Measurements from ENCODE around the gene PLXNA4.

PLXNA4 gene

DNA sequence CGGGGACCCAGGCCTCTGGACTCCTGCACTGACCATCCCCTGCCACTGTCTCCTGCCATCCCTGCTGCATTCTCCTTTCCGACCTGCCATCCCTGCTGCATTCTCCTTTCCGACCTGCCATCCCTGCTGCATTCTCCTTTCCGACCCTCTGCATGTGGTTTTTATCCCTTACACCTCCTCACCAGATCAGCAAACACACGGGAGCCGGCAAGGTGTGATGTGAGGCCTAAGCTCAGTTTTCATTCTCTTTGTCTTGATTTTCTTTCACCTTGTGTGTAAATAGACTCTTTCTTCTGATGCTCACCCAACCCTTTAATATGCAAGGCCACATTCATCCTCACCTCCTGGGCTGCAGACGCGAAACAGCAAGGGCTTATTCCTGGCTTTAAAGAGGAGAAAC lies 11.4 kb downstream of the PLXNA4 start:
- DNase-seq (ENCODE audit: low read depth), result no peak

DNA sequence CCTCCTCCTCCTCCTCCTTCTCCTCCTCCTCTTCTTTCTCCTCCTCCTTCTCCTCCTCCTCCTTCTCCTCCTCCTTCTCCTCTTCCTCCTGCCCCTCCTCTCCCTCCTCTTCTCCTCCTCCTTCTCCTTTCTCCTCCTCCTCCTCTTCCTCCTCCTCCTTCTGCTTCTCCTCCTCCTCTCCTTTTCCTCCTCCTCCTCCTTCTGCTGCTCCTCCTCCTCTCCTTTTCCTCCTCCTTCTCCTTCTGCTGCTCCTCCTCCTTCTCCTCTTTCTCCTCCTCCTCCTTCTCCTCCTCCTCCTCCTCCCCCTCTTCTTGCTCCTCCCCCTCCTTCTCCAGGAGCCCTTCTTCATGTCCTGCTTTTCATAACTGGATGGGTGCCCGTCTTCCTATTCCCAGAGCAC lies 12.2 kb downstream of the PLXNA4 start:
- no peak for DNase-seq (ENCODE audit: low read depth)

DNA sequence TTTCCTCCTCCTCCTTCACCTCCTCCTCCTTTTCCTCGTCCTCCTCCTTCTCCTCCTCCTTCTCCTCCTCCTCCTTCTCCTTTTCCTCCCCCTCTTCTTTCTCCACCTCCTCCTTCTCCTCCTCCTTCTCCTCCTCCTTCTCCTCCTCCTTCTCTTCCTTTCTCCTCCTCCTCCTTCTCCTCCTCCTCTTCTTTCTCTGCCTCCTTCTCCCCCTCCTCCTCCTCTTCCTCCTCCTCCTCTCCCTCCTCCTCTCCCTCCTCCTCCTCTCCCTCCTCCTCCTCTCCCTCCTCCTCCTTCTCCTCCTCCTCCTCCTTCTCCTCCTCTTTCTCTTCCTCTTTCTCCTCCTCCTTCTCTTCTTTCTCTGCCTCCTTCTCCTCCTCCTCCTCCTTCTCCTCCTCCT lies 13.6 kb downstream of the PLXNA4 start:
- no peak for DNase-seq (ENCODE audit: low read depth)

DNA sequence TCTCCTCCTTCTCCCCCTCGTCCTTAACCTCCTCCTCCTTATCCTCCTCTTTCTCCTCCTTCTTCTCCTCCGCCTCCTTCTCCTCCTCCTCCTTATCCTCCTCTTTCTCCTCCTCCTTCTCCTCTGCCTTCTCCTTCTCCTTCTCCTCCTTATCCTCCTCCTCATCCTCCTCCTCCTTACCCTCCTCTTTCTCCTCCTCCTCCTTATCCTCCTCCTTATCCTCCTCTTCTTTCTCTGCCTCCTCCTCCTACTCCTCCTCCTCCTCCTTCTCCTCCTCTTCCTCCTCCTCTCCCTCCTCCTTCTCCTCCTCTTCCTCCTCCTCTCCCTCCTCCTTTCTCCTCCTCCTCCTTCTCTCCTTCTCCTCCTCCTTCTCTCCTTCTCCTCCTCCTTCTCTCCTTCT lies 14.5 kb downstream of the PLXNA4 start:
- no peak for DNase-seq (ENCODE audit: low read depth)

DNA sequence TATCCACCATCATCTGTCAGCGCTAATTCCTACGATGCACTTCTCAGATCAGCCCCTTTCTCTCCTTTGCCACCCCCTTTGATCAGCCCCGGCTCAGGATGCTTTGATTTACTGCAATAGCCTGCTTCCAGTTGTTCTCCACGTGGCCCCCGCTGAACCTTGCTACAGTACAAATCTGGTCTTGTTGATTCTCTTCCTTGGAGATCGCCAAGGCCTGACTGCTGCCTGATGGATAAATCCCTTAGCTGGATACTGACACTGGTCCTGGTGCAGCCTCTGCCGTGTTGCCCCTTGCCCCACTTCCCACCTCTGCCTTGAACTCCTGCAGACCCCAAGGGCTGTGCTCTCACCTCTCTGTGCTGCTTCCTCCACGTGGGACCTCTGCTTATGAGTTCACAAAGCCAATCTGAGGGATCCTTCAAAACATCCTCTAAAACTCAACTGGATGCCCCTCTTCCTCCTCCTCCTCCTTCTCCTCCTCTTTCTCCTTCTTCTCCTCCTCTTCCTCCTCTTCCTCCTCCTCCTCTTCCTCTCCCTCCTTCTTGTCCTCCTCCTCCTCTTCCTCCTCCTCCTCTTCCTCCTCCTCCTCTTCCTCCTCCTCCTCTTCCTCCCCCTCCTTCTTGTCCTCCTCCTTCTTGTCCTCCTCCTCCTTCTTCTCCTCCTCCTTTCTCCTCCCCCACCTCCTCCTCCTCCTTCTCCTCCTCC lies 15.3 kb downstream of the PLXNA4 start:
- DNase-seq (ENCODE audit: low read depth), result no peak

DNA sequence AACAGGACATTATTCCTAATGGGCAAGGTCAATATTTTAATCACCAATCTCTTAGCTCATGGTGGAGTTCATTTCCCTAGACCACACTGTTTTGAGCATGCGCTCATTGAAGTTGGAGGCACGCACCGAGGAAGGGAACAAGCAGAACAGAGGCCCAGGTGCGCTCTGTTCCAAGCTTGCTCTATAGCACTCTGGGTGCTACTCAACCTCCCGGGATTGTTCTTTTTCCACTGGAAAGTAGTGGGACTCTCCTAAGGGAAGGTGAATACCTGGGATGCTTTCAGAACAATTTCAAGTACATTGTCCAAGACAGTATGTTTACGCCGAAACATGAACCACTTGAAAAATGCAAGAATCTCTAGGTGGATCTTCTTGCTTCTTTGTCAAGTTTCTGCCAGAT lies 16.2 kb downstream of the PLXNA4 start:
- DNase-seq (ENCODE audit: low read depth), result no peak

DNA sequence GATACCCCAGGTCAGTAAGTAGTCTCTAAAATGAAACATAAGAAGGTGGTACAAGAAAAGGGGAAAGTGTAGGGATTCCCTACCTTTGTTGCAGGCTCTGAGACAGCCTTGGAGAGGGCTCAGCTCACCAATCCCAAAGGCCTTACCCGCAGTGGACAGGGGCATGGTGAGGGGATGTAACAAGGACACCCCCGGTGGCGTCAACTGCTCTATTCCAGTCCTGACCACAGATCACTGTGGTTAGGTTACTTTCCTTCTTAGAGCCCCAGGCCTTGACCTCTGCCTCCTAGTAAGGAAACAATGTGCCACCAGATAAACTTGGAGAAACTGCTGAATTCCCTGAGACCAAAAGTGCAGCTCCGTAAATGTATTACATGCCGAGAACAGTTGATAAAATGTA lies 17.5 kb downstream of the PLXNA4 start:
- no peak for DNase-seq (ENCODE audit: low read depth)

DNA sequence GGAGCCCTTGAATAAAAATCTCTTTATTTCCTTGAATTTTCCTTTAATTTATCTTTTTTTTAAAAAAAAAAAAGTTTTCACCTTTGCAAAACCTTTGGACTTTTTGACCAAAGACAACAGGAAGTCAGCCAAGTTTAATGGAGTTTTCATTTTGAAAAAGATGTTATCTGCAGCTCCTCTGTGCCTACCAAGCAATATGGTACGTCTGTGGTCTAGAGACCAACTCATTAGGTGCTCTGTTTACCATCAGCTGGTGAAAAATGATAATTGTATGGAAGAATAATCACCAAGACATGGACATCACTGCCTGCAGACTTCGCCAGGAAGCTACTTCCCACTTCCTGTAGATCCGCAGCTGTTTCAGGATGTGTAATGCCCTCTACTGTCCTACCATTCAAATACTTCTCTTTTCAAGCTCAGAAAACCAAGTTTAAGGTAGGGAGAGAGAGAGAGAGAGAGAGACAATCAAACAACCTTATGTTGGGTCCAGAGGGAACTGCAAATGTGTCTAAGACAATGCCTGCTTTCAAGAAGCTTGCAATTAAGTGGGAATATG lies 18.7 kb downstream of the PLXNA4 start:
- DNase-seq (ENCODE audit: low read depth), result no peak

DNA sequence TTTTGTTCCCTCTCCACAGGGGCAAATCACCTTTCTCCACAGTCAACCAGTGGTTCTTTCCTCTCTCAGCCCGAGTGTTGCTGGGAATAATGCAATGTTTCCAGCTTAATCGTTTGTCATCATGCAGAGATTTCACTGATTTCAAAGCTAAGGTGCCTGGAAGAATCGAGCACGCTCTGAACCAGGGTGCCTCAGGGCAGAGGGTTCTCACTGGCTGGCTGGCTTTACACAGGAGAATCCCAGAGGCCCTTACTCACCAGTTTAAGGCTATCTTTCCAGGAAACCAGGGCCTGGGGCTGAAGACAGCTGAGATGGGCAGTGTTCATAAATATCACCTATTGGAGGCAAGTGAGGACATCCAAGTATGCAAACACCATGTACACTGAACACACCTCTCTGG lies 21.8 kb downstream of the PLXNA4 start:
- DNase-seq (ENCODE audit: low read depth), result no peak

DNA sequence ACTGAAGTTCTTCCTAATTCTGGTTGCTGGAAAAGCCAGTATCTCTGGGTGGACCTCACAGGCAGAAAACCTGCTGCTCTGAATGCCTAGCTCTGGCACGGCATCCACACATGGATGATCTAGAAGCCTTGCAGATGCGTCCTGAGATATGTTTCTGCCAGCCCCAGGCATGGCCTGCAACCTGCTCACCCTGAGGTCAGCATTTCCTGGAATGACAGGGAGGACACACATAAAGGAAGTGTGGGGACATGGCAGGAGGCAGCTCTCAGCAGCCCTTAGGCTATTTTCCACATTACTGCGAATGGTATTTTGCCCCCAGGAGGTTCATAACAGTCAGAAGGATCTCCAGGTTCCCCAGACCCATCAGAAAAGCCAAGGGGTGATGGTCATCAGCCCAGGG lies 23.2 kb downstream of the PLXNA4 start:
- DNase-seq (ENCODE audit: low read depth), result no peak

DNA sequence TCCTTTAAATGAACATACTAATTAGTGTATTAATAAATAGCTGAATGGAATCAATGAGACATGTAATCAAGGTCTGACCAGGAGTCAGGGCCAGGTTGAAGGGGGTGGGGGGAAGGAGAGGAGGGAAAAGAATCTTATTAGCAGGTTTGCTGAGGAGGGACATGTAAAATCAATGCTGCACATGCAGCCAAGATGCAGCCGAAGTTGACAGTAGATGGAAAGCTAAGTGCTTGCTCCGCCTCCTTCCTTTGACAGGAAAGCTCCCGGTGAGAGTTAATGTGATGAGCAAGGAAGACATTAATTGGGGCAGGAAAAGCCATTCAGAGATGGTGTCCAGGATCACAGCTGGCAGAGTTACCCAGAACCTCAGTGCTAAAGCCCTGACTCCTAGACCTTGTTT lies 24.4 kb downstream of the PLXNA4 start:
- DNase-seq (ENCODE audit: low read depth), result no peak

DNA sequence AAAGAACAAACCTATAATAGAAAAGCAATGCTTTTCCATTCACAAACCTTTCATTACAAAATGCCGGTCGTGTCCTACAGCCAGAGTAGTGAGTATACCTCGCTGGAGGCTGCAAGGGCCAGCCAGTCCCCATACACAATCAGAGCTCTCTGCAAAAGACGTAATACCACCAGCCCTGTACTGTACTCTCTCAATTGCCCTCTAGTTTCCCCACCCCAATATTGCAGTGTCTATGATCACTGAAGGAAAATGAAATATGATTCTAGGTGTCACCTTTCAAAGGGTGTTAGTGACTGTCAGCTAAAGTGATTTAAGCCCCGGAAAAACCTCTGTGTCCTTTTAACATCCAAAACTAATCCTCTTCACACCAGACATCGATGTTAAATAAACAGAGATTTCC lies 24.8 kb downstream of the PLXNA4 start:
- no peak for DNase-seq (ENCODE audit: low read depth)

DNA sequence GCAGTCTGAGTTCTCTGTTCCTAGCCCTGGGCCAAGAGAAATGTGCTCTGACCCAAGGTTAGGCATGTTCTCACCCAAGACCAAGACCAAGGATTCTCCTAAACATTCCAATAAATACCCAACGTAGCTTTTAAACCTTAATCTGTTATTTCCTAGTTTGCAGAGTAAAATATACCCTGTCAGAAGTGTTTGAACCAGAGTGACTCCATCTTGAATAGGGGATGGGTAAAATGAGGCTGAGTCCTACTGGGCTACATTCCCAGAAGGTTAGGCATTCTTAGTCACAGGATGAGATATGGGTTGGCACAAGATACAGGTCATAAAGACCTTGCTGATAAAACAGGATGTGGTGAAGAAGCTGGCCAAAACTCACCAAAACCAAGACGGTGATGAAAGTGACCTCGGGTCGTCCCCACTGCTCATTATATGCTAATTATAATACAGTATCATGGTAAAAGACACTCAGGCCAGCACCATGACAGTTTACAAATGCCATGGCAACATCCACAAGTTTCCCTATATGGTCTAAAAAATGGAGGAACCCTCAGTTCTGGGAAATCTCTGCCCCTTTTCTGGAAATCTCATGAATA lies 27.7 kb downstream of the PLXNA4 start:
- DNase-seq (ENCODE audit: low read depth), result no peak

DNA sequence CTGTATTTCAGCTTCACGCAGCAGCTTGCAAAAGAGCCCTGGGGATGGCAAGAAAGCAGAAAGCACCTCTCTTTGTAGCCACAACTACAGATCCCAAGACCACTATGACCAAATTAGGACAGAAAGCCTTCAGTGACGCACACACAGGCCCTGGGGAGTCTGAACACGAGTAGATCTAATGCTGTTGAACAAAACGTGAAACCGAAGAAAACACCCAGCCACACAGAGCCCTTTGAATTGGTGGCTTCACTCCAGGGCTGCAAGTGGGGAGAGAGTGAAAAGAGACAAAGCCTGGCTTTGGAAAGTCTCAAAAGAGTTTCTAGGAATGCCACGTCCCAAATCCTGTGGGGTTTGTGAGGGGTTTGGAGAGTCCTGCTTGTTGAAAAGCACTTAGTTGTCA lies 28.4 kb downstream of the PLXNA4 start:
- DNase-seq (ENCODE audit: low read depth), result no peak

DNA sequence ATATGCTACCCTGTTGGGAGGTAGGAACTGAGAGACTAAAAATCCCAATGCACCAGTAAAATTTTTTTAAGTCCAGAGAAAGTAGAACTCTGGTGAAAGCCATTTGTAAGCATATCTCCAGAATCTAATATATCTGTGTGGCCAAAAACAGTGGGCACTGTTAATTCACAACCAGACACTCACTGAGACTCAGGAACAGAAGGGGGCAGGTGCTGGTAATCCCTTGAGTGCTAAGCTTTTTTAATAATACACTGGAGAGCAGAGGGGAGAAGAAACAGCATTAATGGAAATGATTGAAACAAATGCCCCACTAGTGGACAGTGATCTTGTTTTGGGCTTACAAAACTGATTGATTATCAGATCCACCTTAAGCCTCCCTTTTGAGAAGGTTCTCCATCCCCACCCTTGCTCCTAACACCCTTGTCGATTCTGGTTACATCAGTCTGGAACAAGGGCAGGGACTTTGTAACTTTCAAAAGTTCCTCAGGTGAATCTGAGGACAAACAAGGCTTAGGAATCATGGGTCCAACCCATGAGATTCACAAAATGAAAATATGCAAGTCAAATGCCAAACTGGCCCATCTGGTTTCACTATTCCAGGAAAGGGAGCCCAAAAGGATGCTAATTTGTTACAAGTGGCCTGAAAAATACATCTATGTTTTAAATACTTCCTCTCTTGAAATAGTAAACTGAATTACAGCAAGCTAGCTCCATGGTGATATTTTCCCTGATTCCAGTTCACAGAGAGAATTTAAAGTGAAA lies 29.7 kb downstream of the PLXNA4 start:
- no peak for DNase-seq (ENCODE audit: low read depth)

DNA sequence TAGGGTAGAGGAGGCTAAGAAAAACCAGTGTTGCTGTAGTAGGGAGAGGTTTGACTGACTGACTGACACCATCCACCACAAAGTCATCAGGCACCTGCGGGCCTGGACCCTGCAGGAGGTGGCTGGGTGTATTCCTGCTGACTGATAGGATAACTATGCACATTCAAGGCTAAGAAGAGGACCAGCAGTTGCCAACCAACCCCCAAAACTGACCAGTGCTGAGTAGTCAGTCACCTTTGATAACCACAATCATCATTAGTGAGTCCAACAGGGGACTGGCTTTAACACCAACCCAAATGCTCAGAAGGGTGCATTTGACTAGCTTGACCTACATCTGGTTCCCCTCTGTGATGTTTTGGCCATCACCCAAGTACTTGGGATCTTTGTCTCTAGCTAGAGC lies 30.5 kb downstream of the PLXNA4 start:
- no peak for DNase-seq (ENCODE audit: low read depth)

DNA sequence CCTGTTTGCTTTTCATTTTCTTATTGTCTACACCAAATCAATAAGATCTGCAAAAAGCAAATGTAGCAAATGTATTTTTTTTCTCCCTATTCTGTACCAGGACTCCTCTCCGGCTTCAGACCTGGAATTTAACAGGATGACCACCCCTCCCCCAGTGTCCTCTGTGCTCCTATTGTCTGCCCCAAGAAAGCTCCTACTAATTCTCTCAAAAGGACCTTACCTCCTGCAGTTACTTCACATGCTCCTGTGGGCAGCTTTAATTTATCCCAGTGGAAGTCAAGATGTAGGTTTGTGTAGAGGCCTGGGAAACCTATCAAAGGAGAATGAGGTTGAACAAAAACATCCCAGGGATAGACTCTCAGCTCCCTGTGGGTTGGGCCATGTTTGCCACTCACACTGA lies 31.3 kb downstream of the PLXNA4 start:
- DNase-seq (ENCODE audit: low read depth), result no peak

DNA sequence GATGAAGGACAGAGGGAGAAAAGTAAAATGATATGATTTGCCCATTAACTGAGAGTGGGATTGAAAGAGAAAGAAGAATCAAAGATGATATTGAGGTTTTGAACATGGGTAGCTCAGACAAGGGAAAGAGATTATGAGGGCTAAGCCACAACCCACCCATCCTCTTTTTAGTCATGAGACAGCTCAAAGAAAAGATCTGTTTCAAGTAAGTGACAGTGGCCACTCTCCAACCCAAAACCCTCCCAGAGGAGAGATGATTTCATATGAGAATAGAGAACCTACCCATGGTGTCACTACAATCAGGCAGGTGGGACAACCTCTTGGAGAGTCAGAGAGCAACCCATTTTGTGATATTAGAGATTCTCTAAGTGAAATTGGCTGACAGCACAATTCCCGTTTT lies 32.2 kb downstream of the PLXNA4 start:
- no peak for DNase-seq (ENCODE audit: low read depth)

DNA sequence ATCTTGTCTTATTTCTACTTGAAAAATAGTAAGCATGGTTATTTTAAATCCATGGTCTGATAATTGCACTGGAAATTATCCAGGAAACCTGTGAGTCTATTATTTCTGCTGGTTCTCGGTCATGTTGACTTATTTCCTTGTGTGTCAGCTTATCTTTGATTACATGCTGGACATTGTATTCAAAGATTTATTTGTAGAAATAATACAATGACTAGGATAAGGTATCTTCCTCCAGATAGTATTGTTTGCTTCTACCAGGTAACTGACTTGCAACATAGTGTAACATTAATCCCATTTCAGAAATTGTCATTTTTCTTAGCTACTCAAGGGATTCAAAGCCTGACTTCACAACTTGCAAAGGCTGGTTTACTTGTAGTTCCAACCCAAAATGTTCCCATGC lies 33.4 kb downstream of the PLXNA4 start:
- no peak for DNase-seq (ENCODE audit: low read depth)

DNA sequence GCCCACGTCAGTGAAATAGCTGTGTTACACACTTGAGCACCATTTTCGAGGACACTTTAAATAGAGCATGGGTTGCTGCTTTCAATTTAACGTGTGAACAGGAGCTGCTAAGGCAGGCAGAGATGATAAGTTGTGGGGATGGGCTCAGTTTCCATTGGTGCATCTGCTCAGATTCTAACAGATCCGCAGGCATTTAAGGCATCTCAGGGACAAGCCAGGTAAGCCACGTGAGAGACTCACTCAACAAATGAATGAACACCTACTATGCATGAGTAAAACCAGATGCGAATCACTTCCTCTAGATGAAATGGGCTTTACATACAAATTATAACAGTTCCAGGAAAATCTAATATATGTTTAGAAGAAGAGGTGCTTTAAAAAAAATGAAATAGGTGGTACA lies 34.6 kb downstream of the PLXNA4 start:
- DNase-seq (ENCODE audit: low read depth), result no peak

DNA sequence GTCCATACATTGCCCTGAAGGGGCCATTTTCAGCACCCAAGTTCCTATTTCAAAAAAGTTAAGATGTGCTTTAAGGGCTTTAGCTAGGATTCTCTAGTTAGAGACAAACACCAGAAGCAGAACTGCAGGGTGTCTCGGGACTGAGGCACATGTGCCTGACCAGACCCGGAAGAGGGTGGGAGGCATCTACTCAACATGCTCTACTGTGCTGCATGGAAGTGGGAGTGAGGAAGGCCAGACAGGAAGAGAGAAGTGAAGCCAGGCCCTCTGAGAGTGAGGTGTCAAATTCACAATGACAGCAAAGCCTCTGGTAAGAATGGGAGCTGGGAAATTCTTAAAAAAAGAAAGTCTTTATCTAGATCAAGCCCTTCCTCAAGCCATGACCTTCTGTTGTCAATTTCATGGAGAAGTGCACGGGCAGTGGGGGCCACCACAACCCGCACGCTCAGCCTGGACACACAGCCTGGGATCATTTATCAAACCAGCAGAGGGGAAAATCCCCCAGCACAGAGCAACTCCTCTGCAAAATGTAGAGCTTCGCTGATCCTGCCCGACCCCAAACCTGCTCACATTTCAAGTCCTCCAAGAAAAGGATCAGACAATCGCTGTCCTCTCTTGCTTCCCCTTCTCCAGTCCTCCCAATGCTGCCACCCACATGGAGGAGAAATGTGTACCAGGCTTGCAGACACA lies 38.7 kb downstream of the PLXNA4 start:
- DNase-seq (ENCODE audit: low read depth), result no peak

DNA sequence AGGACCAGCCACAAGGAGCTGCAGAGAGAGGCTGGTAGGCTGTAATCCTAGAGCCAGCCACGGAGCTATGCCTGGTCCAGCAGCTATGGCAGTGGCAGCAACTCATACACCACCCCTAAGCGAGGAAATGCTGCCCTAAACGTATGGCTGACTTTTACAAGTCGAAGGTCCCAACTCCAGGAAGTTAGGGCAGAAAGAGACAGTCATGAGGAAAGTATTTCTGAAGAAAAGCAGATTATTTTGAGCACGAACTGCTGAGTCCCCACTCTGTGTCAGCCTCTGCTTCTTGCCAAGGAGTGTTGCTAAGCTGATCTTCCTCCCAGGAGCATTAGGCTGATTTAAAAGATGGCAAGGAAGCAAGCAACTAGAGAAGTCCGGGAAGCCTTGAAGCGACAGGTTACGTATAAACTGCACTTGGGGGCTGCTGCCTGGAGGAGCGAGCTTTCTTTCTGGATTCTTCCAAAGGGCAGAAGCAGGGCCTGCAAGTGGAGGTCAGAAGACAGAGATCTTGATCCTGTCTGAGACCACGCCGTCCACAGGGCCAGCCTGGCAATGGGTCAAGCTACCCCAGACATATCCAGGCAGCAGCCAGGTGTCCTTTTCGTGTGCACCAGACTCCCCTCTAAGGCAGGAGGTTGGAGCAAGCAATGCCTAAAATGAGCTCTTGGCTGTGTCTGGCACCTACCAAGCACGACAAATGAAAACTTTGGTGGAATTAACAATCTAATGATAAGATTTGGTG lies 39.4 kb downstream of the PLXNA4 start:
- no peak for DNase-seq (ENCODE audit: low read depth)
